Sigmoid colon (tissue), 4 donors: ENCODE results near the gene MAD2L1BP.

Source experiments
- CTCF ChIP-seq, 4 experiments: fragments of 450-650 bp in 3 of 4; fragments of 200-600 bp in 1 of 4; IDR thresholded peaks; one replicate each; pipeline ENCODE4 v1.5.1; 2016 to 2019; ENCODE audit warnings: antibody characterized with exemption in 4 of 4, mild to moderate bottlenecking in 3 of 4, moderate library complexity in 2 of 4
- EP300 ChIP-seq, 4 donors: sonication (generic); formaldehyde crosslinking; IDR thresholded peaks; one replicate each; pipeline ENCODE4 v1.6.1; 2017; ENCODE audit warnings: antibody characterized with exemption in 4 of 4
- POLR2A ChIP-seq, 2 donors: fragments of 450-650 bp; IDR thresholded peaks; one replicate each; pipeline ENCODE4 v1.6.1; 2016; ENCODE audit warnings: antibody characterized with exemption in 2 of 2, mild to moderate bottlenecking in 2 of 2, moderate library complexity in 2 of 2

- TF ChIP-seq EP300 (IDR thresholded peaks at IDR 0.05): peak in 2 of 4 donors; percentile 26 to 31
- no peak for TF ChIP-seq CTCF (IDR thresholded peaks at IDR 0.05)
- peak; percentile 75 to 80 for TF ChIP-seq POLR2A (IDR thresholded peaks at IDR 0.05)
These were observed 5.9 kb upstream of the MAD2L1BP start for GRCh38 chr6:43629505-43630300.
